ENCODE measurements around the gene PPP1R14C. TPM values are rescaled to one million over a fixed set of nuclear protein-coding genes. Genes with fewer than 3 reads are reported as not detected.

PPP1R14C gene
- total RNA-seq, 2 donors from 2014 or later: 0.26 to 0.33 TPM

DNA sequence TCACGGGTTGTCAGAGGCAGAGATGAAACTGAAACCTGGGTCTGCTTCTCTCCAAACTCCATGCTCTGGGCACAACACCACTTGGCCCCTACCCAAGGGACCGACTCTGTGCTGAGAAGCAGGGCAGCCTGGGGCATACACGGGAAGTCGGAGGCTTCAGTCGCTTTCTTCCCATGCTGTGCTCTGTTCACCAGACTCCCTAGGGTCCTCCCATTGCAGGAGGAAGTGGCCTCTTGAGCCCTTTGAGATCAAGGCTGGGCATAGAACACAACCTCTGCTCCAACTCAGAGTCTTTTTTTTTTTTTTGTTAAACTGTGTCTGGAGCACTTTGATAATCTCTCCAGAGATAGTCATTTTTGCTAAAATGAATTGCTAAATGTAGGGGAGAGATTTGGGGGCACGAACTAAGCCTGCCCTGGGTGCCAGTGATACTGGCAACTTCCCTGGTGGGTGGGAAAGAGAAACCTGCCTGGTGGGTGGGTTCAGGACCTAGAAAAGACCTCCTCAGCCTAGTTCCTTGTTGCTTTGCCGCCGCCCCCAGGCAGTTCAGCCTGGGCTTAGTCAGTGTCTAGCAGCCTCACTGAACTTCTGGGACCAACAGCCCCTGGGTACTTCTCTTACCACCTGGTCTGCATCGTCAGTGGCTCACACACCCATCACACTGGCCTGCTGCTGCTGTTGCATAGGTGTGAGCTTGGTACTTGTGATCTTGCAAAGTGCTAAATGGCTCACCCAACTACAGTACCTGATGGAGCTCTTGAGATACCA is 62.0 kb downstream of the PPP1R14C start:
- DNase-seq: no peak
- no peak for ATAC-seq
- Histone ChIP-seq H3K4me1 (peaks cover 10% of the 10 kb centered on the region), H3K27ac (no peak overlapping the region), H3K9me3 (no peaks in the 10 kb centered on the region), H3K36me3 (replicated peaks in 1 of 2; ENCODE audit: insufficient read depth in 1 of 2, low read depth in 2 of 2) (no peaks in the 10 kb centered on the region), H3K4me3 (no peak overlapping the region), H3K27me3 (no peaks in the 10 kb centered on the region)
- 76 to 94% methylated on average over 6 to 9 of the region's 9 CpGs for WGBS, 2 donors
- intact Hi-C loops (cut with DNase I): no loop called here
- TF ChIP-seq CTCF (IDR thresholded peaks at IDR 0.05) (no peak), POLR2A (IDR thresholded peaks at IDR 0.05) (no peak)

DNA sequence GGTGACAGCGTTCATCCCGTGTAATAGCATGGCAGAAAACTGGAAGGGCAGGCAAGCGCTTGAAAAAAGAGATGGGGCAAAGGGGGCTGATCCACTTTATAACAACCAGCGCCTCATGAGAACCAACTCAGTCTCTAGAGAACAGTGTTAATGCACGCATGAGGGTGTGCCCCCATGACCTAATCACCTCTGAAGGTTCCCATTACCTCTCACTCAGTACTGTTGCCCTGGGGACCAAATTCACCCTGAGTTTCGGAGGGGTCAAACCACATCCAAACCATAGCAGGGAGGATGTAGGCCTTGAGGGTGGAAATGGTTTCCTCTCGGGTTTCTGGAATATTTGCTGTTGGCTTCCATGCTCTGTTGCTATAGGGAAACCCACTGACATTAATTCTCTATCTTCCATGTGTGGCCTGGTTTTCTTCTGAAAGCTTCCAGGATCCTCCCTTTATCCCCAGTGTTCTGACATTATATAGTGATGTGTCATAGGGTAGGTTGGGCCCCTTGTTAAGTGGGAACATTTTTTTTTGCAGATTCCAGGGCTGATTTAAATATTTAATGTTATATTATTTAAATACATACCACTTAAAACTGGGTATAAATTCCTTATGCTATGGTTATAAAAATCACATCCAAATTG is 65.2 kb downstream of the PPP1R14C start:
- Histone ChIP-seq H3K4me1 (no peaks in the 10 kb centered on the region), H3K27me3 (no peaks in the 10 kb centered on the region), H3K4me3 (no peak overlapping the region), H3K9me3 (no peaks in the 10 kb centered on the region), H3K27ac (no peak overlapping the region), H3K36me3 (replicated peaks in 1 of 2; ENCODE audit: insufficient read depth in 1 of 2, low read depth in 2 of 2) (no peaks in the 10 kb centered on the region)
- no peak for ATAC-seq
- TF ChIP-seq POLR2A (IDR thresholded peaks at IDR 0.05): no peak
- no peak for TF ChIP-seq CTCF (IDR thresholded peaks at IDR 0.05)
- DNase-seq: no peak
- WGBS, 2 donors: 84 to 88% methylated on average over 7 of the region's 7 CpGs
- intact Hi-C loops (cut with DNase I): no loop called here

GRCh38 chr6:150208611-150209352 is 65.9 kb downstream of the PPP1R14C start:
- intact Hi-C loops (cut with DNase I): no loop called here
- Histone ChIP-seq H3K4me1 (no peaks in the 10 kb centered on the region), H3K36me3 (replicated peaks in 1 of 2; ENCODE audit: insufficient read depth in 1 of 2, low read depth in 2 of 2) (no peaks in the 10 kb centered on the region), H3K27ac (no peak overlapping the region), H3K27me3 (no peaks in the 10 kb centered on the region), H3K4me3 (no peak overlapping the region), H3K9me3 (no peaks in the 10 kb centered on the region)
- no peak for TF ChIP-seq POLR2A (IDR thresholded peaks at IDR 0.05)
- no peak for TF ChIP-seq CTCF (IDR thresholded peaks at IDR 0.05)
- ATAC-seq: no peak
- DNase-seq: no peak
- WGBS, 2 donors: 83 to 86% methylated on average over 12 of the region's 12 CpGs

GRCh38 chr6:150209415-150209814 is 66.6 kb downstream of the PPP1R14C start:
- Histone ChIP-seq H3K4me1 (no peaks in the 10 kb centered on the region), H3K27me3 (no peaks in the 10 kb centered on the region), H3K4me3 (no peak overlapping the region), H3K27ac (no peak overlapping the region), H3K36me3 (replicated peaks in 1 of 2; ENCODE audit: insufficient read depth in 1 of 2, low read depth in 2 of 2) (no peaks in the 10 kb centered on the region), H3K9me3 (no peaks in the 10 kb centered on the region)
- TF ChIP-seq CTCF (IDR thresholded peaks at IDR 0.05) (no peak), POLR2A (IDR thresholded peaks at IDR 0.05) (no peak)
- 76 to 87% methylated on average over 2 of the region's 2 CpGs for WGBS, 2 donors
- DNase-seq (no peak), ATAC-seq (no peak)
- intact Hi-C loops (cut with DNase I): no loop called here

Measured in body of pancreas (tissue), 4 donors.